D721Med (cell line): ENCODE results near the gene IGLL5.
"Not testable (repeated sequence)": the region's sequence is repeated elsewhere in the genome, so short reads cannot be mapped to it uniquely, and the experiment has no call there.

Source experiments
- DNase-seq: peaks from one replicate; pipeline ENCODE4 v3.0.0; 2011; ENCODE audit warnings: low spot score; ENCODE audit not compliant: insufficient read length
- FAIRE-seq: peaks from 2 replicates; lab custom pipeline; 2011; peaks lifted over from hg19 to GRCh38; lab: Jason Lieb, UNC
- CTCF ChIP-seq: IDR thresholded peaks from 2 replicates; pipeline ENCODE4 v1.5.1; 2012; ENCODE audit warnings: mild to moderate bottlenecking, control low read depth; ENCODE audit not compliant: insufficient read depth; ENCODE audit errors: missing control alignments

IGLL5 gene

GRCh38 chr22:22897947-22898346 is 10.3 kb downstream of the IGLL5 start:
- no peak for DNase-seq
- FAIRE-seq, result no peak
- TF ChIP-seq CTCF, result no peak

- not testable (repeated sequence) for FAIRE-seq, DNase-seq
These were observed 10.9 kb downstream of the IGLL5 start for GRCh38 chr22:22898411-22898950.

GRCh38 chr22:22899342-22900080 is 11.9 kb downstream of the IGLL5 start:
- not testable (repeated sequence) for FAIRE-seq

GRCh38 chr22:22900527-22901205 is 13.1 kb downstream of the IGLL5 start:
- DNase-seq, FAIRE-seq: not testable (repeated sequence)

More at GRCh38 chr22:22899342-22900080, 11.9 kb downstream of the IGLL5 start:
- not testable (repeated sequence) for DNase-seq

GRCh38 chr22:22901578-22902218 is 14.1 kb downstream of the IGLL5 start:
- DNase-seq (no peak), FAIRE-seq (no peak)
- TF ChIP-seq CTCF, result no peak

GRCh38 chr22:22902247-22903001 is 14.8 kb downstream of the IGLL5 start:
- no peak for TF ChIP-seq CTCF
- FAIRE-seq (no peak), DNase-seq (no peak)

GRCh38 chr22:22903355-22903777 is 15.8 kb downstream of the IGLL5 start:
- no peak for TF ChIP-seq CTCF
- FAIRE-seq, result no peak
- no peak for DNase-seq

- not testable (repeated sequence) for DNase-seq, FAIRE-seq
These were observed 16.2 kb downstream of the IGLL5 start for GRCh38 chr22:22903781-22904192.

- not testable (repeated sequence) for FAIRE-seq, DNase-seq
These were observed 17.1 kb downstream of the IGLL5 start for GRCh38 chr22:22904736-22905135.

GRCh38 chr22:22906391-22906790 is 18.8 kb downstream of the IGLL5 start:
- not testable (repeated sequence) for DNase-seq, FAIRE-seq
